HG02970 (cell line): ENCODE results near the gene SCNN1A.

Experiments used
- ATAC-seq: cut with Tn5 transposase; IDR thresholded peaks from one replicate; pipeline ENCODE4 v1.9.1; 2021; ENCODE audit warnings: mild to moderate bottlenecking, moderate library complexity, moderate number of reproducible peaks; ENCODE audit not compliant: unreplicated experiment, low FRiP score

Gene SCNN1A

GRCh38 chr12:6369916-6370575, 5.3 kb downstream of the SCNN1A start:
- no peak for ATAC-seq

DNA sequence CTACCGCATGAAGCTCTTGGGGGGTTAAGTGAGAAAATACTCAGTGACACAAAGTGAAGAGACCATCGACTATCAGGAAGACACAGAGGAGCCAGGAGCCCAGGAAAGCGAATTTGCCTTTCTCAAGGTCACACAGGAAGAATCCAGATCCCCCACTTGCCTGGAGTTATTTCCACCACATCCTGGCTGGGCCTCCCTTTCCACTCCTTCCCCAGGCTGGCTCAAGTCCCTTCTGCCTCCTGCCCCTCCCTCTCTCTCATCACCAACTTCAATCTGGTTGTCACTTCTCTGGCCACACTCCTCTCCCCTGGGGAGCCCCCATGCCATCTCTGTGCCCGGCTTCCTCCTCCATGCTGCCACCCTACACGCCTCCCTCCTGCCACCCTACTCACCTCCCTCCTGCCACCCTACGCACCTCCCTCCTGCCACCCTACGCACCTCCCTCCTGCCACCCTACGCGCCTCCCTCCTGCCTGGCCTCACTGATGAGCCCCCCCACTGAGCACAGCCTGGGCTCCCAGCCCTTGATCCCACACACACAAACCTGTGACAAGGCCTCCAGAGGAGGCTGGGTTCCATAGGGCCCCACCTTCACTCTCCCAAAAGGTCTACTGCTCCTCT, 6.3 kb downstream of the SCNN1A start:
- no peak for ATAC-seq

DNA sequence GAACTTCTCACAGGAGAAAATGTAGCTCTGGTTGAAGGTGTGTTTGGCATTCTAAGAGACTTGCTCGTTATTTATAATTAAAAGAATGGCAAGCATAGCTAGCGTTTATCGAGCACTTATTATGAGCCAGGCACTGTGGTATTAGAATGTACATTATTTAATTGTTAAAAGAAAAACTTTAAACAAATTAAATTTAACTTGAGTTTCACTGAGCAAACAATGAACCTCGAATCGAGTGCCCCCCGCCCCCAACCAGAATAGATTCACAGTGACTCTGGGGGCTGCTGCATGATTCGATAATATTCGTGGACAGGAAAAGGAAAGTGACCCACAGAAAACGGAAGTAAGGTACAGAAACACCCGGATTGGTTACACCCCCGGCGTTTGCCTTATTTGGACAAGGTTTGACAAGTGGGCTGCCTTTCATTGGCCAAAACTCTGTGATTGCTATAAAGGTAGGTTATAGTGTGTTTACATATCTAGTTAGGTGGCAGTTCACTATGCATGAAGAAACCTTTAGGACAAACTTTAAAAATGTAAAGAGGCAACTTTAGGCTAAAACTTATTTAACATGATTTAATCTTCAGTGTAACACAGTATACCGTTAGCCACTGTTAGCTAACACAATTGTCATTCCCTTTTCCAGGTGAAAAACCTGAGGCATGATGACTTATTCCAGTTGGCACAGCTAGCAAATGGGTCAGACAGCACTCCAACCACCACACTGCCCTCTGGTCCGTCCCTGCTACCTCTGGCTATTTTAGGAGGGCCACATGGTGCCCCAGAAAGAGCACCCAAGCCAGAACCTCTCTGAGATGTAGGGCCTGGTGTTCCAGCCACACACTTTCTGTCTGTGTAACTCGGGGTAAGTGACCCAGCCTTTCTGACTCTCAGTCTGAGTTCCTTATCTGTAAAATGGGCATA, 7.1 kb downstream of the SCNN1A start:
- no peak for ATAC-seq

DNA sequence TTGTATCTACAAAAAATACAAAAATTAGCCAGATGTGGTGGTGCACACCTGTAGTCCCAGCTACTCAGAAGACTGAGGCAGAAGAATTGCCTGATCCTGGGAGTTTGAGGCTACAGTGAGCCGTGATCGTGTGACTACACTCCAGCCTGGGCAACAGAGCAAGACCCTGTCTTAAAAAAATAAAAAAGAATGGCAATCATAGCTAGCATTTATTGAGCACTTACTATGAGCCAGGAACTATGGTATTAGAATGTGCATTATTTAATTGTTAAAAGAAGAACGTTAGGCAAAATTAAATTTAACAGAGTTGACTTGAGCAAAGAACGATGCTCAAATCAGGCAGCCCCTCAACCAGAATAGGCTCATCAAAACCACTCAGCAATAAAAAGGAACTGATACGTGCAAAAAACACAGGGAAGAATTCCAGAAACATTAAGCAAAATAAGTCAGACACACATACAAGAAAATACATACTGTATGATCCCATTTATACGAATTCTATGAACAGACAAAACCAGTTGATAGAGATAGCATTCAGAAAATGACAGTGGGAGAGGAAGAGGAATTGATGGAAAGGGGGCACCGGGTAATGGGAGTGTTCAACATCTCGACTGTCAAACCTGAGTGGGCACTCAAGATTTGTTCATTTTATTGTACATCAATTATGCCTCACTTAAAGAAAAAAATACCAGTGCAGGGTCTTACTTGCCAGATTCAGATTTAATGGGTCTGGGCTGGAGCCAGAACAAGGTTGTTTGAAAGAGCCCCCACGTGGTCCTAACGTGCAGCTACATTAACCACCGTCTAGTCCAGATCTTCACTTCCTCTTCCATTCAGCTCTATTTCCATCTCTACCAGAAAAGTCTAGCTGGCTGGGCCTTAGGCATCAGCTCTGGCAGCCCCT, 8.0 kb downstream of the SCNN1A start:
- ATAC-seq = no peak

GRCh38 chr12:6364044-6364374, 11.4 kb downstream of the SCNN1A start:
- no peak for ATAC-seq

DNA sequence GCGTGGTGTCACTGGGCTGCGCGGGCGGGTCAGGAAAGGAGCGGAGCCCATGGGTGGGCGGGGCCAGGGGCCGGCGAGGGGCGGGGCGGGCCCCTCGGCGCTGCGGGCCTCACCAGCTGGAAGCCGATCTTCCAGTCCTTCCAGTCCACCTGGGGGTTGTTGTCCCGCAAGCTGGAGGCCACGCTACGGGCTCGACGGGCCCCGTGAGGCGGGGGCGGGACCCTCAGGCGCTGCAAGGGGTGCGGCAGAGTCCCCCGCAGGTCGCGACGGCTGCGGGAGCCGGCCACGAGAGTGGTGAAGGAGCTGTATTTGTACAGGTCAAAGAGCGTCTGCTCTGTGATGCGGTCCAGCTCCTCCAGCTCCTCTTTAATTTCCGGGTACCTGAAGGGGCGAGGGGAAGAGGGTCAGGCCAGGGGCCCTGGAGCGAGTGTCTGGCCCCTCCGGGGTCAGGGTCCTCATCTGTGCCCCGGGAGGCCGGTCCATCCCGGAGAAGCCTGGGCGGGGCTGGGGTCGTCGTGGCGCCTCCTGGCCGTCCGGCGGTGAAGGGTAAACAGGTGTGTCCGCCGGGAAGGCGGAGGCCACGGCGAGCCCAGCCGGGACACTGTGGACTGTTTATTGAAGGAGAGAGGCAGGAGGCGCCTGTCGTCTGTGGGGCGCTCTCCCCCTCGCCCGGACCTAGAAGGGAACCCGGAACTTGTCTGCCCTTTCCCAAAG, 11.9 kb downstream of the SCNN1A start:
- no peak for ATAC-seq

GRCh38 chr12:6363010-6363329, 12.4 kb downstream of the SCNN1A start:
- ATAC-seq = no peak

GRCh38 chr12:6362403-6362802, 13.0 kb downstream of the SCNN1A start:
- ATAC-seq = no peak

- ATAC-seq = no peak
Measured at GRCh38 chr12:6361834-6362233, 13.5 kb downstream of the SCNN1A start.

GRCh38 chr12:6360578-6361490, 14.5 kb downstream of the SCNN1A start:
- ATAC-seq = no peak

- ATAC-seq = no peak
Measured at GRCh38 chr12:6360080-6360571, 15.2 kb downstream of the SCNN1A start.

DNA sequence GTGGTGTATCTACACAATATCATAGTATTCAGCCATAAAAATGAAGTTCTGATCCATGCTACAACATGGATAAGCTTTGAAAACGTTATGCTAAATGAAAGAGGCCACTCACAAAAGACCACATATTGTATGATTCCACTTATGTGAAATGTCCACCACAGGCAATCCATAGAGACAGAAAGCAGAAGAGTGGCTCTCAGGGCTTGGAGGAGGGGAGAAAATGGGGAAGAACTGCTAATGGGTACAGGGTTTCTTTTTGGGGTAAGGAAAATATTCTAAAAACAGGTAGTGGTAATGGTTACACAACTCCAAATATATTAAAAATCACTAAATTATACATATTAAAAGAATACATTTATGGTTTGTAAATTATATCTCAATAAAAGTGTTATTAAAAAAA, 16.5 kb downstream of the SCNN1A start:
- no peak for ATAC-seq

DNA sequence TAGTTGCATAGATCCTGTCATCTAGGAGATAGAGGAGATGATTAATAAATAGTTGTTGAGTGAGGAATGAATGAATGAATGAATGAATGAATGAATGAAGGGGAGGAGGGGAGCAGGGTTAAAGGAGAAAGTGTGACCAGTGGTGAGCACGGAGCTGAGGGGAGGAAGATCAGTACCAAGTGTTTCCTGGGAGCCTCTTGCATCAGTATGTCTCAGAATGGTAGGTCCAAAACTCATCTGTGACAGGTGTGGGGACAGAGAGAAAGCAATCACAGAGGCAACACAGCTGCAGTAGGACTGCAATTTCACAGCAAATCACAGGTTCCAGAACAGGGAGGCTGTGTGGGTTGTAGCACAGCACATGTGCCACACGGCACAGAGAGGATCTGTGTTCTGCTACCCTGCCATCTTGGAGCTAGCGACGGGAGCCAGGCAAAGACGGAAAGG, 19.0 kb downstream of the SCNN1A start:
- ATAC-seq = no peak

- ATAC-seq = no peak
Measured at GRCh38 chr12:6355491-6356373, 19.6 kb downstream of the SCNN1A start.

- ATAC-seq = no peak
Measured at GRCh38 chr12:6354495-6355393, 20.6 kb downstream of the SCNN1A start.

DNA sequence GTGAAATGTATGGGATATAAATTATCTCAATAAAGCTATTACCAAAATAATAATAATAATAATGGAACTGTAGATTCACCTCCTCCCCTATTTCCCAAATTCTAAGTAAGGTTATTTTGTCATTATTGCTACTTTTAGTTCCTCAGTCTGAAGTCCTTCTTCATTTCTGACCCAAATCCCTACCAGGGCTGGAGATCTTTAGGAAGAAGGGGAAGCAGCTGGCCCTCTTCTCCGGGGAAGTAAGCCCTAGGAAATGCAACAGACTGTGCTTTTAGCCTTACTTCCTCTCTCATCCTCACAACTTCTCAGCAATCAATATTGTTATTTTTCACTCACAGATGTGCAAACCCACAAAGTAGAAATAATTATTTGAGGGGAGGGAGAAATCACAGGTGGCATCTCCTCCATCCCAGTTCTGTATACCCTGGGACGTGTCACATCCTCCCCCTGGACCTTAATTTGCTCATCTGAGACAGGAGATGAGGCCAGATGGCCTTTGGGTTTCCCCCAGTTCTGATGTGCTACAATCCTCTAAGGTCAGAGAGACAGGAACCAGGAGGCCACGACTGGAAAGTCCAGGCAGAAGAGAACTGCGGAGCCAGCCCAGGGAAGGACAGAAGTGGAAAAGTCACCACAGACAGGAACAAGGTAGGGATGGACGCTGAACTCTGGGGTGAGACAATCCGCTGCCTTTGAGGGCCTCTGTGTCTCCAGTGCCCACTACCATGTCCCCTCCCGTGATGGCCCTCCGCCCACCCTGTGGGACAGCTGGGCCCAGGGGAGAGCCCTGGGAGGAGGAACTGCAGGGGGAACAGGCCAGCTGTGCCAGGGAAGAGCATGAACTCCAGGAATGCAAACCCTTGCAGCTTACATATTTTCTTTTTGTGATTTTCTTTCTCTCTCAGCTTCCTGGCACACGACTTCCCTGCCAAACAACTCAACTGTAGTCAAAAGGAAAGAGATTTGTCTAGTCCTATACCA, 22.9 kb downstream of the SCNN1A start:
- no peak for ATAC-seq
